HepG2 (cell line): ENCODE measurements around the gene LMTK2. TPM values are rescaled to one million over a fixed set of nuclear protein-coding genes. Genes with fewer than 3 reads are reported as not detected.

Experiments used
- ATAC-seq: fragments of 200-7000 bp; cut with Tn5 transposase; 3 replicates; pipeline ENCODE4 v1.9.1; 2020; ENCODE audit warnings: mild to moderate bottlenecking, moderate library complexity
- BruUV-seq: library from RNA; stranded (reverse); fragments of 400-500 nt; replicated peaks from 2 replicates; lab custom pipeline; 2021; lab: Mats Ljungman, UMichigan
- CTCF ChIA-PET: fragments of 300-600 bp; formaldehyde crosslinking; extraction: SDS; loops from one replicate; lab custom pipeline; 2021; ENCODE audit warnings: low total read pairs, inconsistent platforms, low intra/inter-chr PET ratio; lab: Yijun Ruan, JAX
- POLR2A ChIA-PET: fragments of 350-600 bp; sonication (Branson Sonifier 250); formaldehyde crosslinking; loops from one replicate; lab custom pipeline; 2020; ENCODE audit warnings: antibody characterized with exemption, inconsistent platforms; lab: Yijun Ruan, JAX
- DNase-seq: peaks from one replicate; pipeline ENCODE4 v3.0.0-alpha.2; 2015; ENCODE audit warnings: low spot score
- FAIRE-seq: peaks from 3 replicates; lab custom pipeline; 2011; peaks lifted over from hg19 to GRCh38; lab: Jason Lieb, UNC
- H2AFZ ChIP-seq: one replicate; pipeline ENCODE4 v1.6.1; 2011; ENCODE audit warnings: low read length, inconsistent platforms
- H3K27ac ChIP-seq: fragments of 300-600 bp; 3 replicates; pipeline ENCODE4 v1.8.0; 2011; ENCODE audit warnings: mixed run types, mild to moderate bottlenecking, mixed read lengths, low read length, inconsistent platforms; ENCODE audit not compliant: insufficient read depth; ENCODE audit errors: extremely low read length
- H3K27me3 ChIP-seq, 2 experiments: fragments of 200-600 bp in 1 of 2; 2 replicates in 1 of 2; 3 replicates in 1 of 2; pipeline versions ENCODE4 v1.6.0 to v1.8.0; 2011; ENCODE audit warnings: low read length in 2 of 2, mild to moderate bottlenecking in 2 of 2, moderate library complexity in 2 of 2, inconsistent platforms in 1 of 2; ENCODE audit not compliant: insufficient read depth in 2 of 2, control insufficient read depth in 1 of 2
- H3K36me3 ChIP-seq, 2 experiments: fragments of 200-600 bp in 1 of 2; replicated peaks in 1 of 2; 2 replicates in 1 of 2; 3 replicates in 1 of 2; pipeline versions ENCODE4 v1.5.1 to v1.8.0; 2011; ENCODE audit warnings: low read length in 2 of 2, inconsistent platforms in 1 of 2; ENCODE audit not compliant: insufficient read depth in 2 of 2, control insufficient read depth in 1 of 2
- H3K4me1 ChIP-seq: 2 replicates; pipeline ENCODE4 v1.5.1; 2012; ENCODE audit warnings: low read length, inconsistent platforms; ENCODE audit not compliant: insufficient read depth
- H3K4me2 ChIP-seq: 2 replicates; pipeline ENCODE4 v1.6.0; 2011; ENCODE audit warnings: low read depth, low read length, inconsistent platforms
- H3K4me3 ChIP-seq, 3 experiments: fragments of 200-600 bp in 1 of 3; sonication (generic), shearing (Covaris generic) in 1 of 3; replicated peaks in 1 of 3; 2 replicates each; pipeline ENCODE4 v1.5.1; 2011 to 2016; ENCODE audit warnings: low read length in 3 of 3, inconsistent platforms in 2 of 3, low read depth in 2 of 3, mild to moderate bottlenecking in 2 of 3, control low read depth in 1 of 3, mixed read lengths in 1 of 3; ENCODE audit not compliant: insufficient read depth in 1 of 3
- H3K79me2 ChIP-seq: one replicate; pipeline ENCODE4 v1.6.1; 2011; ENCODE audit warnings: low read length, inconsistent platforms; ENCODE audit not compliant: insufficient read depth
- H3K9ac ChIP-seq: 2 replicates; pipeline ENCODE4 v1.6.0; 2011; ENCODE audit warnings: mild to moderate bottlenecking, low read depth, low read length, inconsistent platforms; ENCODE audit not compliant: insufficient read depth
- H3K9me3 ChIP-seq: 2 replicates; pipeline ENCODE4 v1.5.1; 2012; ENCODE audit warnings: mild to moderate bottlenecking, low read length
- H4K20me1 ChIP-seq: 2 replicates; pipeline ENCODE4 v1.6.0; 2011; ENCODE audit warnings: inconsistent platforms, mild to moderate bottlenecking, low read length, moderate library complexity; ENCODE audit not compliant: insufficient read depth
- BCL6 ChIP-seq: IDR thresholded peaks from 2 replicates; pipeline ENCODE4 v1.6.1; 2016; ENCODE audit warnings: missing genetic modification reagents, missing compliant biosample characterization
- CTCF ChIP-seq: sonication (generic); formaldehyde crosslinking; IDR thresholded peaks from 2 replicates; pipeline ENCODE4 v1.5.0; 2020; ENCODE audit warnings: mild to moderate bottlenecking, missing genetic modification reagents, moderate library complexity
- ELF3 ChIP-seq: IDR thresholded peaks from 2 replicates; pipeline ENCODE4 v1.6.1; 2016; ENCODE audit warnings: missing genetic modification reagents, missing compliant biosample characterization
- HOXA3 ChIP-seq: sonication (generic); formaldehyde crosslinking; IDR thresholded peaks from 2 replicates; pipeline ENCODE4 v1.5.0; 2020; ENCODE audit warnings: missing genetic modification reagents
- JDP2 ChIP-seq: sonication (generic); formaldehyde crosslinking; IDR thresholded peaks from 2 replicates; pipeline ENCODE4 v1.8.1; 2022; ENCODE audit warnings: missing genetic modification reagents, borderline replicate concordance
- MXI1 ChIP-seq: IDR thresholded peaks from 3 replicates; pipeline ENCODE4 v1.6.1; 2012; ENCODE audit warnings: low read depth, low read length, inconsistent platforms, borderline replicate concordance
- PAX8 ChIP-seq: sonication (generic); formaldehyde crosslinking; IDR thresholded peaks from 2 replicates; pipeline ENCODE4 v1.8.0; 2022; ENCODE audit warnings: mild to moderate bottlenecking, missing genetic modification reagents, borderline replicate concordance
- STAG1 ChIP-seq: sonication (generic); formaldehyde crosslinking; IDR thresholded peaks from 2 replicates; pipeline ENCODE4 v1.4.0; 2020; ENCODE audit warnings: missing genetic modification reagents
- ZNF12 ChIP-seq: sonication (generic); formaldehyde crosslinking; IDR thresholded peaks from 2 replicates; pipeline ENCODE4 v1.5.0; 2020; ENCODE audit warnings: missing genetic modification reagents
- WGBS: methylation state at CpG from one replicate; pipeline ENCODE4 v1.1.6; 2017; ENCODE audit warnings: low lambda C conversion rate; 5-methylcytosine and 5-hydroxymethylcytosine counted together
- in situ Hi-C: cut with HindIII; loops from 2 replicates; pipeline ENCODE4 v1.10.0; 2017; ENCODE audit warnings: low pct_unique_long_range_greater_than_20kb; ENCODE audit not compliant: extremely low pct_ligation_motif_present
- intact Hi-C: fragments of 100-400 bp; cut with micrococcal nuclease; formaldehyde crosslinking; loops from one replicate; pipeline ENCODE4 v1.10.0; 2022; ENCODE audit not compliant: unreplicated experiment
- polyA plus RNA-seq, 8 experiments: library from polyadenylated mRNA; depleted of rRNA in 3 of 8; stranded (reverse) in 7 of 8; unstranded in 1 of 8; fragments of >200 nt; fragmentation: Illumina TruSeq in 4 of 8; extraction: Trizol in 4 of 8; gene quantifications; 2 replicates each; pipeline versions ENCODE4 v1.2.1 to v1.2.3, GENCODE V29; 2011 to 2016; ENCODE audit warnings: low read depth in 4 of 8, missing spikeins in 1 of 8, mixed read lengths in 1 of 8; ENCODE audit not compliant: insufficient read depth in 1 of 8
- total RNA-seq, 5 experiments: library from RNA; depleted of rRNA; stranded (reverse); fragments of >200 nt; fragmentation: Illumina TruSeq; extraction: Trizol; gene quantifications; 2 replicates each; pipeline ENCODE4 v1.2.3, GENCODE V29; 2016; ENCODE audit warnings: low read depth in 1 of 5

LMTK2 gene
- total and polyA plus RNA-seq, 2 of the 13 experiments (the other 11 are each of a cell fraction or from before 2014, with no cell fraction given): 9.5 to 11.7 TPM

GRCh38 chr7:98134420-98135228 is 28.0 kb downstream of the LMTK2 start (continued):
- TF ChIP-seq MXI1: no peak

- Histone ChIP-seq H3K27me3 (no peaks in the 10 kb centered on the region), H3K9ac (no peak overlapping the region), H3K36me3 (peaks cover 11 to 31% of the 10 kb centered on the region in 2 experiments), H2AFZ (no peak overlapping the region), H3K9me3 (no peaks in the 10 kb centered on the region), H3K4me1 (peaks cover 62% of the 10 kb centered on the region), H3K4me2 (peak overlapping the region; percentile 15; the same call in 1 of the 2 replicates), H3K27ac (peak overlapping the region; percentile 91), H3K4me3 (no peak overlapping the region), H3K79me2 (peaks cover 55% of the 10 kb centered on the region), H4K20me1 (no peaks in the 10 kb centered on the region)
- DNase-seq (no peak), ATAC-seq (no peak), FAIRE-seq (no peak)
- intact Hi-C loops (no loop called here), in situ Hi-C loops (no loop called here)
- WGBS: 90% methylated on average over 5 of the region's 5 CpGs
- CTCF ChIA-PET: no interaction called here
- TF ChIP-seq PAX8 (CRISPR knock-in tag): no peak
- BruUV-seq: no TSS peak
- POLR2A ChIA-PET: interaction anchor here (1.4 to 4.9 kb wide), 2 partner anchors 17 to 25 kb away, joined by 3 to 41 read pairs; no protein-coding TSS in a partner anchor
Measured at GRCh38 chr7:98135984-98136383, 29.3 kb downstream of the LMTK2 start.

- Histone ChIP-seq H3K4me2 (no peak overlapping the region), H3K36me3 (peaks cover 11 to 35% of the 10 kb centered on the region in 2 experiments), H3K79me2 (peaks cover 51% of the 10 kb centered on the region), H3K27me3 (no peaks in the 10 kb centered on the region), H3K27ac (peak overlapping the region; percentile 30), H3K9ac (no peak overlapping the region), H2AFZ (no peak overlapping the region), H3K9me3 (no peaks in the 10 kb centered on the region), H3K4me1 (peaks cover 57% of the 10 kb centered on the region), H3K4me3 (no peak overlapping the region), H4K20me1 (no peaks in the 10 kb centered on the region)
- ChIA-PET POLR2A (interaction anchor here (1.4 kb wide), 1 partner anchor 17 kb away, joined by 3 read pairs; no protein-coding TSS in a partner anchor), CTCF (no interaction called here)
- no TSS peak for BruUV-seq
- ATAC-seq (no peak), DNase-seq (peak; percentile 12), FAIRE-seq (no peak)
- intact Hi-C loops (no loop called here), in situ Hi-C loops (no loop called here)
- 48% methylated on average over 5 of the region's 5 CpGs for WGBS
- TF ChIP-seq HOXA3 (peak; percentile 21; the same call in 1 of the 2 replicates), JDP2 (CRISPR knock-in tag) (no peak), ELF3 (CRISPR knock-in tag) (peak; percentile 58; the same call in 1 of the 2 replicates), STAG1 (CRISPR knock-in tag) (0 out of 2 replicates have a peak, but pooled peaks have one; percentile 9), ZNF12 (CRISPR knock-in tag) (0 out of 2 replicates have a peak, but pooled peaks have one; percentile 13), BCL6 (CRISPR knock-in tag) (peak; percentile 99), CTCF (CRISPR knock-in tag) (peak; percentile 16; the same call in 1 of the 2 replicates)
Measured at GRCh38 chr7:98136423-98136822, 29.8 kb downstream of the LMTK2 start.
